SK-N-SH (cell line): ENCODE measurements around the gene CAMK2D. TPM values are rescaled to one million over a fixed set of nuclear protein-coding genes. Genes with fewer than 3 reads are reported as not detected.

Source experiments
- CTCF ChIA-PET: fragments of 300-600, 350-600 bp; formaldehyde crosslinking; extraction: SDS; loops from one replicate; lab custom pipeline; 2021; lab: Yijun Ruan, JAX
- POLR2A ChIA-PET: fragments of 350-600 bp; sonication (Branson Sonifier 250); formaldehyde crosslinking; extraction: SDS; loops from one replicate; lab custom pipeline; 2020; ENCODE audit warnings: antibody characterized with exemption, inconsistent platforms; lab: Yijun Ruan, JAX
- DNase-seq: peaks from one replicate; pipeline ENCODE4 v3.0.0; 2012
- H2AFZ ChIP-seq: fragments of 200-600 bp; sonication (generic); 2 replicates; pipeline ENCODE4 v1.8.1; 2016; ENCODE audit warnings: antibody characterized with exemption, mild to moderate bottlenecking, low read depth
- H3F3A ChIP-seq: fragments of 200-600 bp; sonication (generic); replicated peaks from 2 replicates; pipeline ENCODE3; 2016; ENCODE audit warnings: antibody characterized with exemption, mild to moderate bottlenecking; ENCODE audit not compliant: insufficient read depth
- H3K27ac ChIP-seq, 2 experiments: fragments of 200-500 bp in 1 of 2; fragments of 200-600 bp in 1 of 2; sonication (Bioruptor generic) in 1 of 2; sonication (generic), shearing (Covaris generic) in 1 of 2; 2 replicates each; pipeline versions ENCODE4 v1.5.1 to v1.6.1; 2014 to 2016; ENCODE audit warnings: low read depth in 2 of 2, inconsistent platforms in 1 of 2, low read length in 1 of 2, mild to moderate bottlenecking in 1 of 2, mixed read lengths in 1 of 2
- H3K27me3 ChIP-seq: fragments of 200-600 bp; sonication (generic), shearing (Covaris generic); 2 replicates; pipeline ENCODE4 v1.6.1; 2016; ENCODE audit warnings: mixed run types; ENCODE audit not compliant: insufficient read depth
- H3K36me3 ChIP-seq, 2 experiments: fragments of 200-500 bp in 1 of 2; fragments of 200-600 bp in 1 of 2; sonication (Bioruptor generic) in 1 of 2; sonication (generic) in 1 of 2; replicated peaks in 1 of 2; 2 replicates each; pipeline versions ENCODE3 to v1.5.1; 2014 to 2016; ENCODE audit warnings: low read length in 1 of 2, mild to moderate bottlenecking in 1 of 2; ENCODE audit not compliant: insufficient read depth in 2 of 2, control insufficient read depth in 1 of 2
- H3K4me1 ChIP-seq, 2 experiments: fragments of 200-500 bp in 1 of 2; fragments of 200-600 bp in 1 of 2; sonication (Bioruptor generic) in 1 of 2; sonication (generic), shearing (Covaris generic) in 1 of 2; 2 replicates each; pipeline versions ENCODE4 v1.5.1 to v1.6.1; 2014 to 2016; ENCODE audit warnings: low read depth in 1 of 2, low read length in 1 of 2, mixed run types in 1 of 2; ENCODE audit not compliant: insufficient read depth in 2 of 2, control insufficient read depth in 1 of 2
- H3K4me2 ChIP-seq: fragments of 200-600 bp; sonication (generic), shearing (Covaris generic); 2 replicates; pipeline ENCODE4 v1.6.1; 2017; ENCODE audit warnings: mixed run types
- H3K4me3 ChIP-seq, 2 experiments: fragments of 200-500 bp in 1 of 2; fragments of 200-600 bp in 1 of 2; sonication (Bioruptor generic) in 1 of 2; sonication (generic), shearing (Covaris generic) in 1 of 2; 2 replicates each; pipeline versions ENCODE4 v1.5.1 to v1.8.1; 2014 to 2016; ENCODE audit warnings: low read depth in 2 of 2, inconsistent platforms in 1 of 2, low read length in 1 of 2, mild to moderate bottlenecking in 1 of 2, mixed read lengths in 1 of 2, moderate library complexity in 1 of 2
- H3K79me2 ChIP-seq: fragments of 200-600 bp; sonication (generic); 2 replicates; pipeline ENCODE4 v1.8.1; 2017; ENCODE audit warnings: mild to moderate bottlenecking; ENCODE audit not compliant: insufficient read depth
- H3K9ac ChIP-seq: fragments of 200-600 bp; sonication (generic); 2 replicates; pipeline ENCODE4 v1.6.1; 2017; ENCODE audit warnings: mixed run types
- H3K9me2 ChIP-seq: fragments of 200-600 bp; sonication (generic); 2 replicates; pipeline ENCODE4 v1.6.1; 2017; ENCODE audit warnings: mixed run types
- H3K9me3 ChIP-seq: fragments of 200-600 bp; sonication (generic); 2 replicates; pipeline ENCODE4 v1.6.1; 2017; ENCODE audit warnings: mixed run types, mild to moderate bottlenecking, moderate library complexity
- H4K20me1 ChIP-seq: fragments of 200-600 bp; sonication (generic); 2 replicates; pipeline ENCODE4 v1.6.1; 2017; ENCODE audit warnings: mild to moderate bottlenecking, mixed run types; ENCODE audit not compliant: insufficient read depth
- FOXJ3 ChIP-seq: sonication (generic); formaldehyde crosslinking; IDR thresholded peaks from 2 replicates; pipeline ENCODE4 v1.5.1; 2020; ENCODE audit warnings: mild to moderate bottlenecking, missing genetic modification reagents
- FOXM1 ChIP-seq: IDR thresholded peaks from 2 replicates; pipeline ENCODE4 v1.4.0; 2012; ENCODE audit warnings: low read depth, mild to moderate bottlenecking
- GABPA ChIP-seq: IDR thresholded peaks from 2 replicates; pipeline ENCODE4 v1.4.0; 2012; ENCODE audit warnings: low read depth, mild to moderate bottlenecking
- IRF3 ChIP-seq: fragments of 150-350 bp; IDR thresholded peaks from 2 replicates; pipeline ENCODE4 v1.6.1; 2016; ENCODE audit warnings: mild to moderate bottlenecking, low read depth, low read length
- MEF2A ChIP-seq: IDR thresholded peaks from 2 replicates; pipeline ENCODE4 v1.4.0; 2012; ENCODE audit warnings: low read depth, borderline replicate concordance
- MXI1 ChIP-seq: IDR thresholded peaks from 2 replicates; pipeline ENCODE4 v1.6.1; 2012; ENCODE audit warnings: mild to moderate bottlenecking, low read depth, low read length, improper control_type of control experiment
- REST ChIP-seq: IDR thresholded peaks from 2 replicates; pipeline ENCODE4 v1.6.1; 2012; ENCODE audit warnings: mild to moderate bottlenecking, low read depth, low read length, moderate library complexity
- RFX5 ChIP-seq: IDR thresholded peaks from 2 replicates; pipeline ENCODE4 v1.6.1; 2012; ENCODE audit warnings: mild to moderate bottlenecking, improper control_type of control experiment, low read length
- TAF1 ChIP-seq: IDR thresholded peaks from 2 replicates; pipeline ENCODE4 v1.6.1; 2012; ENCODE audit warnings: low read depth, mild to moderate bottlenecking, low read length, moderate library complexity, borderline replicate concordance
- USF1 ChIP-seq: IDR thresholded peaks from 2 replicates; pipeline ENCODE4 v1.4.0; 2012; ENCODE audit warnings: low read depth, borderline replicate concordance
- YY1 ChIP-seq: IDR thresholded peaks from 2 replicates; pipeline ENCODE4 v1.4.0; 2012; ENCODE audit warnings: low read depth, mild to moderate bottlenecking
- ZBTB33 ChIP-seq: IDR thresholded peaks from 2 replicates; pipeline ENCODE4 v1.4.0; 2012; ENCODE audit warnings: low read depth, borderline replicate concordance
- WGBS: methylation state at CpG from one replicate; pipeline ENCODE4 v1.1.6; 2017; ENCODE audit warnings: low lambda C conversion rate; 5-methylcytosine and 5-hydroxymethylcytosine counted together
- polyA plus RNA-seq, 3 experiments: library from polyadenylated mRNA; depleted of rRNA; stranded (reverse); fragments of >200 nt; gene quantifications; 2 replicates each; pipeline ENCODE4 v1.2.3, GENCODE V29; 2012
- TF ChIP-seq, protein P1 (sequence below): fragments of 200-600 bp; sonication (generic); IDR thresholded peaks from 2 replicates; pipeline ENCODE4 v1.6.1; 2017; ENCODE audit warnings: antibody characterized with exemption, mild to moderate bottlenecking, moderate library complexity
- TF ChIP-seq, protein P2 (sequence below): IDR thresholded peaks from 2 replicates; pipeline ENCODE4 v1.4.0; 2012; ENCODE audit warnings: low read depth

Gene CAMK2D
- polyA plus RNA-seq, 1 of the 3 experiments (the other 2 are of a cell fraction): 17.0 TPM

DNA sequence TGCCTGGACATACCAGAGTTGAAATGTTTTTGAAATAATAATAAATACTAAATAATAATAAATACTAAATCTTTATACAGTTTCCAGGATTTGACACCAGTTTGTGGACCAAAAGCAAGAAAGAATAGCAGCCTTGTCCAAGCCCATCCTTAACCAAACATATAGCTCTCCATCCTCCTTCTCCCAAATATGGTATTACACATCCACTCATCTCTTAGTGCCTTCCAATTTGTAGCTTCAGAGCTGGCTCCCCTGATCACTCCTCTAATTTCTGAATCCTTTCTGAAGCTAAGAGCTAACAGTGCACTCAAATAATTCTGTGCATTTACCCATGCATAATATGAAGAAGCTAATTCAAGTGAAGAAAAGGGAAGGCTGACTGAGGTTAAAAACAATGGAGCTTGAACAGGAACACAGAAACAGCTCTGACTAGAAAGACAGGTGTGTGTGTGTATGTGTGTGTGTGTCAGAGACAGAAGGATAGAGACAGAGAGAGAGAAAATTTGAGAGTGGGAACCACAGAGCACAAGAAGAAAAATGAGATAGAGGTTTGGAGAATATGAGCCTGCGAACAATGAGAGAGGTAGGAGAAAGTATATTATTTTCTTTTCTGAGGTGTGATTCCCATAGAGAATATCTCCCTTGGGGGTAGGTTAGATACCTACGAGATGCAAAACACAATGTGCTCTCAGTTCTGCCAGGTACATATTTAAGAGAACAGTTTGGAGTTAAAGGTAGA lies 123.5 kb downstream of the CAMK2D start:
- Histone ChIP-seq H3F3A (peaks cover 15% of the 10 kb centered on the region), H3K79me2 (peaks cover 30% of the 10 kb centered on the region), H3K9me2 (no peaks in the 10 kb centered on the region), H4K20me1 (peaks cover 48% of the 10 kb centered on the region), H3K4me3 (no peak overlapping the region), H3K27me3 (no peaks in the 10 kb centered on the region), H2AFZ (no peak overlapping the region), H3K4me2 (no peak overlapping the region)
- POLR2A ChIA-PET: no interaction called here
- CTCF ChIA-PET: no interaction called here
- 94% methylated on average over 2 of the region's 2 CpGs for WGBS
- TF ChIP-seq TAF1 (no peak), USF1 (no peak), MXI1 (no peak), GABPA (no peak), FOXM1 (no peak), IRF3 (no peak), FOXJ3 (CRISPR knock-in tag) (no peak), REST (no peak), YY1 (no peak), ZBTB33 (no peak), MEF2A (no peak), RFX5 (no peak)
- TF ChIP-seq, protein P1, sequence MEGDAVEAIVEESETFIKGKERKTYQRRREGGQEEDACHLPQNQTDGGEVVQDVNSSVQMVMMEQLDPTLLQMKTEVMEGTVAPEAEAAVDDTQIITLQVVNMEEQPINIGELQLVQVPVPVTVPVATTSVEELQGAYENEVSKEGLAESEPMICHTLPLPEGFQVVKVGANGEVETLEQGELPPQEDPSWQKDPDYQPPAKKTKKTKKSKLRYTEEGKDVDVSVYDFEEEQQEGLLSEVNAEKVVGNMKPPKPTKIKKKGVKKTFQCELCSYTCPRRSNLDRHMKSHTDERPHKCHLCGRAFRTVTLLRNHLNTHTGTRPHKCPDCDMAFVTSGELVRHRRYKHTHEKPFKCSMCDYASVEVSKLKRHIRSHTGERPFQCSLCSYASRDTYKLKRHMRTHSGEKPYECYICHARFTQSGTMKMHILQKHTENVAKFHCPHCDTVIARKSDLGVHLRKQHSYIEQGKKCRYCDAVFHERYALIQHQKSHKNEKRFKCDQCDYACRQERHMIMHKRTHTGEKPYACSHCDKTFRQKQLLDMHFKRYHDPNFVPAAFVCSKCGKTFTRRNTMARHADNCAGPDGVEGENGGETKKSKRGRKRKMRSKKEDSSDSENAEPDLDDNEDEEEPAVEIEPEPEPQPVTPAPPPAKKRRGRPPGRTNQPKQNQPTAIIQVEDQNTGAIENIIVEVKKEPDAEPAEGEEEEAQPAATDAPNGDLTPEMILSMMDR: no peak
- TF ChIP-seq, protein P2, sequence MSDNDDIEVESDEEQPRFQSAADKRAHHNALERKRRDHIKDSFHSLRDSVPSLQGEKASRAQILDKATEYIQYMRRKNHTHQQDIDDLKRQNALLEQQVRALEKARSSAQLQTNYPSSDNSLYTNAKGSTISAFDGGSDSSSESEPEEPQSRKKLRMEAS: no peak
- TF ChIP-seq, all 33 proteins: peak for 0
- H3K9ac ChIP-seq: no peak overlapping the region
- peaks cover 11 to 14% of the 10 kb centered on the region in 2 experiments; a peak in 3 of 4 replicates for H3K4me1 ChIP-seq
- no peak overlapping the region for H3K27ac ChIP-seq
- no peaks in the 10 kb centered on the region for H3K9me3 ChIP-seq
- no peak for DNase-seq
- H3K36me3 ChIP-seq: no peaks in the 10 kb centered on the region
